ENCODE data around the gene UBASH3B.

The UBASH3B gene

GRCh38 chr11:122780296-122780949 is 124.9 kb downstream of the UBASH3B start:
- in situ Hi-C loops (cut with MboI; ENCODE audit: low pct_unique_long_range_greater_than_20kb, low sequenced_read_pairs, unreplicated experiment): no loop called here
- DNase-seq (ENCODE audit: low spot score): no peak
- no peak for TF ChIP-seq CTCF (IDR thresholded peaks at IDR 0.05; ENCODE audit: extremely low read depth, insufficient read depth, missing control alignments)

GRCh38 chr11:122781378-122782195 is 126.1 kb downstream of the UBASH3B start:
- in situ Hi-C loops (cut with MboI; ENCODE audit: low pct_unique_long_range_greater_than_20kb, low sequenced_read_pairs, unreplicated experiment): no loop called here
- peak; percentile 80 for DNase-seq (ENCODE audit: low spot score)
- TF ChIP-seq CTCF (IDR thresholded peaks at IDR 0.05; ENCODE audit: extremely low read depth, insufficient read depth, missing control alignments): peak; percentile 91

GRCh38 chr11:122782222-122782621 is 126.7 kb downstream of the UBASH3B start:
- DNase-seq (ENCODE audit: low spot score): no peak
- in situ Hi-C loops (cut with MboI; ENCODE audit: low pct_unique_long_range_greater_than_20kb, low sequenced_read_pairs, unreplicated experiment): no loop called here
- TF ChIP-seq CTCF (IDR thresholded peaks at IDR 0.05; ENCODE audit: extremely low read depth, insufficient read depth, missing control alignments): no peak

GRCh38 chr11:122784325-122784955 is 128.9 kb downstream of the UBASH3B start:
- in situ Hi-C loops (cut with MboI; ENCODE audit: low pct_unique_long_range_greater_than_20kb, low sequenced_read_pairs, unreplicated experiment): no loop called here
- no peak for TF ChIP-seq CTCF (IDR thresholded peaks at IDR 0.05; ENCODE audit: extremely low read depth, insufficient read depth, missing control alignments)
- DNase-seq (ENCODE audit: low spot score): no peak

- in situ Hi-C loops (cut with MboI; ENCODE audit: low pct_unique_long_range_greater_than_20kb, low sequenced_read_pairs, unreplicated experiment): no loop called here
- DNase-seq (ENCODE audit: low spot score): no peak
- no peak for TF ChIP-seq CTCF (IDR thresholded peaks at IDR 0.05; ENCODE audit: extremely low read depth, insufficient read depth, missing control alignments)
These were observed 129.6 kb downstream of the UBASH3B start for GRCh38 chr11:122785031-122785541.

- no peak for TF ChIP-seq CTCF (IDR thresholded peaks at IDR 0.05; ENCODE audit: extremely low read depth, insufficient read depth, missing control alignments)
- no peak for DNase-seq (ENCODE audit: low spot score)
- in situ Hi-C loops (cut with MboI; ENCODE audit: low pct_unique_long_range_greater_than_20kb, low sequenced_read_pairs, unreplicated experiment): no loop called here
These were observed 131.4 kb downstream of the UBASH3B start for GRCh38 chr11:122786896-122787295.
